HPDE6-E6E7 (cell line): ENCODE data around the gene S100A2.
"Not testable (repeated sequence)": the region's sequence is repeated elsewhere in the genome, so short reads cannot be mapped to it uniquely, and the experiment has no call there.

ENCODE experiments used
- DNase-seq: peaks from one replicate; pipeline ENCODE4 v3.0.0; 2011; ENCODE audit warnings: missing footprints; ENCODE audit errors: extremely low spot score

S100A2 gene

DNA sequence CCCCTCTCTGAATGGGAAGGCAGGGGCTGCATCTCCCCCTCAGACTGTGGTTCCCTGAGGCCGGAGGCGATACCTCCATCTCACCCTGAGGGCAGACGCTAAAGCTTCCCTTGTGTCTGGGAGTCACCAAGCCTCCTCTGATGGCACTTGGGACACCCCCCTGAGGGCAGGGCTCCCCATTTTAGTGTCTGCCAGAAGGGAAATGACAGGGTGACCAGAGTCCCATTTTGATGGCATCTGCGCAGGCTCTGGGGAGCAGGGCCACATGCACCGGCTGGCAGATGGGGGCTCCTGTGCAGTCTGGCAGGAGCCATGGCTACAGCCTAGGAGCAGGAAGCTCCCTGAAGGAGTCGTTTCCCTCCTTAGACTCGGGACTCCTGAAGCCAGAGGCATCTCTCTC lies 1.7 kb downstream of the S100A2 start:
- DNase-seq = no peak

- DNase-seq = no peak
Measured at GRCh38 chr1:153563483-153563901, 2.2 kb downstream of the S100A2 start.

GRCh38 chr1:153562021-153562420 lies 3.6 kb downstream of the S100A2 start:
- DNase-seq = not testable (repeated sequence)

- DNase-seq = no peak
Measured at GRCh38 chr1:153561466-153561985, 4.1 kb downstream of the S100A2 start.

DNA sequence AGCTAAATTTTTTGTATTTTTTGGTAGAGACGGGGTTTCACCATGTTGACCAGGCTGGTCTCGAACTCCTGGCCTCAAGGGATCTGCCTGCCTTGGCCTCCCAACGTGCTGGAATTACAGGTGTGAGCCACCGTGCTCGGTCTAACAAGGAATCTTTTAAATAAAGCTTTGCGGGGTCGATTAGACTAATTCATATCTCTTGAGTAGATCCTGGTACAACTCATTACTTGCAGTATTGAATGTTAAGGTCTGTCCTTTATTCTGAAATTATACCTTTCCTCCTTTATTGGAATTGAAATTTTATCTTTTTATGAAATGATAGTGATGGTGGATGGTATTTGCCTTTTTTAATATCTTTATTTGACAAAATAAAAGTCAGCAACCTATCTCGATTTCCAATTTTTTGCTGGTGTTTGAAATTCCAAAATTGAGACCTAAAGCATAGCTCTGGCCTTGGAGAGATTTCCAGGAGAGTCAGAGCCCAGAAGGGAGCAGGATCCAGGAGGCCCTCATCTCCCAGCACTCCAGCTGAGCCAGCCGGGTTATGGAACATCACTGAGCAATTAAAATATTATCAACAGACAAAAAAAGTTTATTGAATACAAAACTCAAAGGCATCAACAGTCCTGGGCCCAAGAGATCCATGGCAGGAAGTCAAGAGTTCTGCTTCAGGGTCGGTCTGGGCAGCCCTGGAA lies 4.7 kb downstream of the S100A2 start:
- no peak for DNase-seq

- DNase-seq = no peak
Measured at GRCh38 chr1:153560241-153560640, 5.4 kb downstream of the S100A2 start.

DNA sequence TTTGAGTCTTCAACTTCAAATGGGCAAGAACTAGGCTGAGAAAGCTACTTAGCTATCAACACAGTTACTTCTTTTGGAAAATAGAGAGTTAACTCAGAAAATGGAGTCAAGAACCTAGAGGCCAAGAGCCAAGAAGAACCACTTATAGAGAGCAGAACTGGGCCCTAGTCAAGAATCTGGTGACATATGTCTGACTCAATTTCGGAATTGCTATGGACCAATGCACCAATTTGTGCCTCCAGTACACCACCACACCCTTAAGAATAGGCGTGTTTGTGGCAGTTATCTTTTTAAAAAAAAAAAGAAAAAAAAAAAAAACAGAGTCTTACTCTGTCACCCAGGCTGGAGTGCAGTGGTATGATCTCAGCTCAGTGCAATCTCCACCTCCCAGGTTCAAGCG lies 7.8 kb downstream of the S100A2 start:
- DNase-seq = no peak

DNA sequence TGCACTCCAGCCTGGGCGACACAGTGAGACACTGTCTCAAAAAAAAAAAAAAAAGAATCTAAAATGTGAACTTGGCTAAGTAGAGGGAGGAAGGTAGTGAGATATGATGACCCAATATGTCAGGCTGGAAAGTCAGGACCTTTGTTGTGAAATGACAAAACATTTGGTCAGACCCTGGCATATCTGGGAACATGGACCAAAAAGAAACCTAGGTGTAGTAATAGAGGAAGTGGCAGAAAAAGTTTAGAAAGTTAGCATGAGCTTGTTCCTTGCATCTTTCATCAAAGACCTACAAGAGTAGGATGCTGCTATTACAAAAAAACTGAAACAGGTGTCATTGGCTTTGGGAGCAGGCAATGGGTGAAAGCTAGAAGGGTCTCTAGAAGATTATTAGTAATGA lies 9.3 kb downstream of the S100A2 start:
- no peak for DNase-seq

GRCh38 chr1:153553830-153554541 lies 11.7 kb downstream of the S100A2 start:
- no peak for DNase-seq

GRCh38 chr1:153553096-153553495 lies 12.5 kb downstream of the S100A2 start:
- DNase-seq = no peak

DNA sequence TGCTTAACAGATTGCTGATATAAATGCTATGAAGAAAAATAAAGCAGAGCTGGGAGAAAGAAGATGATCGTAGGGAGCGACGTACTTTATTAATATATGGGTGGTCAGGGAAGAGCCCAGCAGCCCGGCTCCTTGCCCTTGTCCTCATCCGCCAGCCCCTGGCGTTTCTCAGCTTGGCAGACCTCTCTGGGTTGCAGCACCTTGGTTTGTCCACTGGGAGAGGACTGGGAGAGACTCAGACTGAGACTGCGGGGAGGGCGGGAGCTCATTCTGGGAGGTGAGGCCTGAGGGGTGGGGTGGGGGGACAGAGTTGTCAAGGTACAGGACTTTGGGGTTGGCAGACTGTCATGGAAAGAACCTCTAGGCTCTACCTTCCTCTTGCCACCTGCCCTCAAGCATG lies 13.3 kb downstream of the S100A2 start:
- no peak for DNase-seq

DNA sequence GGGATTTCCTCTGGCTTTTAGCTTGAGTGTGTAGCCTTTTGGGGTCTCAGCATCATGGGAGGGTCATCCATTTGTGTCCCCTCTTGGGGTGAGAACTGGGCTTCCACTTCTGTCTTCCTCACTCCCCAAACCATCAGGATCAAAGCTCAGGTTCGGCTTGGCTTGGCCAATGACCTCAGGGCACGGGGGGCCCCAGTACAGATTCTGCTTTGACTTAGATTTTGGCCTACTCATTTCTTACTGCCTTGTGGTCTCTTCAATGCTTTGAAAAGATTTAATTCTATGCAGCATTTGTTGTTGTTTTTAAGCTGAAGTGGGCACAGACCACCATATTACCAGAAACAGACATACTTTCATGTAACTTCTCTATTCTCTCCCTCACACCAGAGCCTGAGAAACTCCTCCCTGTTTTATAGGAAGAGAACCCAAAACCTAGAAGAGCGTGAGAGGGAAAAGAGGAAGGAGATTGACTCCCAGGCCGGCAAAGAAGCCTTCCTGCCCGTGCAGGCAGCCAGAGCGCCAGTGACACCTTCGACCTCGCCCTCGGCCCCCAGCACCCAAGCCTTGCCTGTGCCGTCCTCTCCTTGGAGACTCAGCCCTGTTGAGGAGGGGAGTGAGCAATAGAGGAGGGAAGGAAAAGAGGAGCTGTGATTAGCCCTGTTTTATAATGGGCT lies 14.7 kb downstream of the S100A2 start:
- DNase-seq = no peak

- no peak for DNase-seq
Measured at GRCh38 chr1:153550398-153550758, 15.3 kb downstream of the S100A2 start.

GRCh38 chr1:153549741-153550397 lies 15.8 kb downstream of the S100A2 start:
- DNase-seq = no peak

GRCh38 chr1:153548722-153549688 lies 16.6 kb downstream of the S100A2 start, which contains the start of gene S100A3:
TSS of gene S100A3 (minus strand) at chr1:153549258. CDS start at chr1:153548485, 773 bp downstream.
- DNase-seq = no peak

GRCh38 chr1:153547560-153548551 lies 17.8 kb downstream of the S100A2 start:
- DNase-seq = no peak

GRCh38 chr1:153546796-153547559 lies 18.7 kb downstream of the S100A2 start:
- no peak for DNase-seq

DNA sequence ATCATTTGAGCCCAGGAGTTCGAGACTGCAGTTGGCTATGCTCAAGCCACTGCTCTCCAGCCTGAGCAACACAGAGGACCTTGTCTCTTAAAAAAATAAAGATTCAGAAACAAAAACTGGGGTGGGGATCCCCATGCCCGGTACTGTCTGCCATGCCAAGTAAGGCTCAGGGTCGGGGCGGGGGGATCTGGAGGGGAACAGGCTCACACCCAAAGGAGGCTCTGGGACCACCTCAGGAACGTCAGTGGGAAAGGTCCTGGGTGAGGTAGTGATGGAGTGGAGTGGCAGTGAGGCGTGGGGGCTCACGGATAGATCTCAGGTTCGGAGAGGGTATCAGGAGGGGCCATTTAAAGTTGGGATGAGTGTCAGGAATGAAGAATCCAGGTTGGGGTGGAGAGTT lies 19.3 kb downstream of the S100A2 start:
- DNase-seq = no peak
